Ishikawa (cell line): ENCODE results near the gene SLC51B.

ENCODE experiments used
- CEBPB ChIP-seq: IDR thresholded peaks from 2 replicates; pipeline ENCODE4 v1.6.1; 2012
- CREB1 ChIP-seq: IDR thresholded peaks from 2 replicates; pipeline ENCODE4 v1.6.1; 2012; ENCODE audit warnings: low read depth
- EGR1 ChIP-seq: IDR thresholded peaks from 2 replicates; pipeline ENCODE4 v1.6.1; 2012
- EP300 ChIP-seq: IDR thresholded peaks from 2 replicates; pipeline ENCODE4 v1.6.1; 2012; ENCODE audit warnings: borderline replicate concordance
- FOXM1 ChIP-seq: IDR thresholded peaks from 2 replicates; pipeline ENCODE4 v1.6.1; 2012; ENCODE audit warnings: low read depth, borderline replicate concordance
- MAX ChIP-seq: IDR thresholded peaks from 2 replicates; pipeline ENCODE4 v1.6.1; 2012
- NFIC ChIP-seq: IDR thresholded peaks from 2 replicates; pipeline ENCODE4 v1.6.1; 2012
- RAD21 ChIP-seq: IDR thresholded peaks from 2 replicates; pipeline ENCODE4 v1.6.1; 2012; ENCODE audit warnings: low read depth
- REST ChIP-seq: IDR thresholded peaks from 2 replicates; pipeline ENCODE4 v1.6.1; 2012; ENCODE audit warnings: low read depth, mild to moderate bottlenecking
- TAF1 ChIP-seq: IDR thresholded peaks from 2 replicates; pipeline ENCODE4 v1.6.1; 2012; ENCODE audit warnings: low read depth, mild to moderate bottlenecking
- TCF12 ChIP-seq: IDR thresholded peaks from 2 replicates; pipeline ENCODE4 v1.6.1; 2012; ENCODE audit warnings: low read depth
- TEAD4 ChIP-seq: IDR thresholded peaks from 2 replicates; pipeline ENCODE4 v1.6.1; 2012
- USF1 ChIP-seq: IDR thresholded peaks from 2 replicates; pipeline ENCODE4 v1.6.1; 2012
- YY1 ChIP-seq: IDR thresholded peaks from 2 replicates; pipeline ENCODE4 v1.6.1; 2012; ENCODE audit warnings: low read depth
- ZBTB7A ChIP-seq: IDR thresholded peaks from 2 replicates; pipeline ENCODE4 v1.6.1; 2012; ENCODE audit warnings: low read depth

SLC51B gene

GRCh38 chr15:65044724-65045481 lies at the start of gene SLC51B:
TSS of gene SLC51B (plus strand) at chr15:65045387. CDS start at chr15:65050005, 4,618 bp downstream.
- TF ChIP-seq EP300 (no peak), REST (no peak), TCF12 (no peak), NFIC (no peak), CEBPB (no peak)

- TF ChIP-seq FOXM1 = no peak
These were observed 48.1 kb upstream of the SLC51B start for GRCh38 chr15:64997066-64997465.

- no peak for TF ChIP-seq CEBPB
- no peak for TF ChIP-seq ZBTB7A
- TF ChIP-seq TEAD4 = no peak
- no peak for TF ChIP-seq TCF12
- TF ChIP-seq MAX = no peak
- no peak for TF ChIP-seq EGR1
- TF ChIP-seq TAF1 = no peak
- TF ChIP-seq REST = no peak
- TF ChIP-seq RAD21 = no peak
- no peak for TF ChIP-seq YY1
- no peak for TF ChIP-seq CREB1
These were observed 47.3 kb upstream of the SLC51B start for GRCh38 chr15:64997745-64998375.

- no peak for TF ChIP-seq ZBTB7A
- TF ChIP-seq CEBPB = no peak
- no peak for TF ChIP-seq EP300
- no peak for TF ChIP-seq TCF12
- TF ChIP-seq TEAD4 = no peak
- TF ChIP-seq CREB1 = no peak
- no peak for TF ChIP-seq TAF1
- no peak for TF ChIP-seq RAD21
- TF ChIP-seq YY1 = no peak
- no peak for TF ChIP-seq MAX
- TF ChIP-seq FOXM1 = no peak
- no peak for TF ChIP-seq USF1
- TF ChIP-seq REST = no peak
- TF ChIP-seq EGR1 = no peak
- TF ChIP-seq NFIC = no peak
These were observed 40.2 kb upstream of the SLC51B start for GRCh38 chr15:65004993-65005392.

- TF ChIP-seq EP300 (no peak), CEBPB (no peak)
These were observed 38.3 kb upstream of the SLC51B start for GRCh38 chr15:65006876-65007275.
